ENCODE results near the gene MRPL46. TPM values are rescaled to one million over a fixed set of nuclear protein-coding genes. Genes with fewer than 3 reads are reported as not detected.
"Not testable (repeated sequence)": the region's sequence is repeated elsewhere in the genome, so short reads cannot be mapped to it uniquely, and the experiment has no call there.

The MRPL46 gene
- total RNA-seq, 5 donors from 2014 or later (not counting 1 experiment from before 2014, with no cell fraction given), result 12.0 to 26.4 (median 21.0) TPM

DNA sequence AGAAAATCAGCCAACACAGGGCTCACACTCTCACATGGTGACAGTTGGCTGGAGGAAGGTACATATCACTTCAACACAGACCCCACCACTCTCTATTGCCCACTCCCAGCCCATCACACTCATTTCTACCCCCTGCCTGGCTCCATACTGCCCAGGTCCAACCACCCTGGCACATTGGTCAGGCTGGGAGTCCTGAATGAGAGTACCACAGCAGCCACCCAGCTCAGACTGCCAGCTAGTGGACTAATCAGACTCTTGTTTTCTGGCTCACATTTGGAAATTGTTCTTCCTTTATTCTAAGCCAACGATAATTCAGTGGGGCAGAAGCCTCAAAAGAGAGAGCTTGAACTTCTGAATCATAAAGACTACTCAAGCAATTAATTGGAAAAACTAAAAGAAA, 20.0 kb downstream of the MRPL46 start:
- H3K36me3 ChIP-seq (ENCODE audit: control insufficient read depth in 2 of 2, extremely low read depth in 1 of 2, insufficient read depth in 1 of 2, low read length in 1 of 2), result no peaks in the 10 kb centered on the region
- CTCF ChIA-PET, result no interaction called here
- no peaks in the 10 kb centered on the region for H3K36me3 Mint-ChIP-seq

DNA sequence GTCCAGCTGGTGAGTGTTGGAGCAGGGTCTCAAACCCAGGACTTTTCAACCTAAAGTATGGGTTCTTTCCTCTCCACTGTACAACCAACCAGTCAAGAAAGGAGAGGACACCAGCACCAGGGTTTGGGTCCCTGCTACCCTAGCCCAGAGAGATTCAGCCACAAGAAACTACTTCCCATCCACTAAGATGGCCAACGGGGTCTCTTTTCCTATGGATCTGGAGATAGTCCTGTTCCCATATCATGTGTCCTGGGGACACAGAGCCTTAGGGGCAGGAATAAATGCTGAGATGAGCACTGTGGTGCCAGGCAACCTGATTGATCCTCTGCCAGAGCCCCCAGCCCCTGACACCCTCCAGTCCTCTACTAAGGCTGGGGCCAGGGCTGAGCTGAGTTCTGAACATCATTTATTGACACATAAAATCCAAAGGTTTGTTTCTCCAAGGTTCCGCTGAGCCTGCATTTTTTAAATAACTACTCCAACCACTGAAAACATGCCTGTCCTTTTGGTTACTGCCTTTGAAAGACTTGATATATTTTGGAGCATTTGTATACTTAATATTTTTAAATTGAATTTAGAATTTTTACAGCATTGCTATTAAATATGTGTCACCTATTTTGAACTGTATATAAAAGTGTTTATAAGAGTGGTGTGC, 26.0 kb downstream of the MRPL46 start:
- Mint-ChIP-seq H3K27me3 (peaks cover 37 to 52% of the 10 kb centered on the region in 2 donors), H3K27ac (no peak overlapping the region), H3K36me3 (no peaks in the 10 kb centered on the region), H3K4me3 (no peak overlapping the region), H3K9me3 (peaks cover 4 to 21% (median 8%) of the 10 kb centered on the region in 3 donors), H3K4me1 (no peaks in the 10 kb centered on the region)
- WGBS (ENCODE audit: insufficient coverage), result no CpG with 5 or more reads among the region's 2 CpGs
- H3K4me3 ChIP-seq (ENCODE audit: control insufficient read depth in 1 of 2, extremely low read depth in 1 of 2, low read length in 1 of 2), result no peak overlapping the region
- peaks cover 2 to 32% of the 10 kb centered on the region in 2 experiments for H3K27me3 ChIP-seq (replicated peaks in 1 of 2; ENCODE audit: control insufficient read depth in 2 of 2, extremely low read depth in 1 of 2, insufficient read depth in 2 of 2, low read length in 1 of 2)
- H3K36me3 ChIP-seq (ENCODE audit: control insufficient read depth in 2 of 2, extremely low read depth in 1 of 2, insufficient read depth in 1 of 2, low read length in 1 of 2), result no peaks in the 10 kb centered on the region
- H3K4me1 ChIP-seq (ENCODE audit: control insufficient read depth in 1 of 2, extremely low read depth in 1 of 2, insufficient read depth in 2 of 2, low read length in 2 of 2), result no peaks in the 10 kb centered on the region
- POLR2A ChIA-PET, result no interaction called here
- CTCF ChIA-PET, result no interaction called here
- ATAC-seq (replicated peaks in 1 of 4) (no peak), DNase-seq (no peak)
- H3K27ac ChIP-seq (ENCODE audit: low read length), result no peak overlapping the region
- no peaks in the 10 kb centered on the region for H3K9me3 ChIP-seq

More for the DNA sequence above, 20.0 kb downstream of the MRPL46 start:
- no peak overlapping the region for H3K4me3 Mint-ChIP-seq
- H3K4me1 Mint-ChIP-seq, result peaks cover 4 to 6% (median 5%) of the 10 kb centered on the region in 3 donors
- Histone ChIP-seq H3K27me3 (replicated peaks in 1 of 2; ENCODE audit: control insufficient read depth in 2 of 2, extremely low read depth in 1 of 2, insufficient read depth in 2 of 2, low read length in 1 of 2) (peaks cover 0 to 17% of the 10 kb centered on the region in 2 experiments), H3K27ac (ENCODE audit: low read length) (no peak overlapping the region), H3K4me3 (ENCODE audit: control insufficient read depth in 1 of 2, extremely low read depth in 1 of 2, low read length in 1 of 2) (no peak overlapping the region), H3K9me3 (no peaks in the 10 kb centered on the region), H3K4me1 (ENCODE audit: control insufficient read depth in 1 of 2, extremely low read depth in 1 of 2, insufficient read depth in 2 of 2, low read length in 2 of 2) (peaks cover 0 to 3% of the 10 kb centered on the region in 2 experiments)
- ATAC-seq (replicated peaks in 1 of 4), result no peak
- H3K27ac Mint-ChIP-seq, result no peak overlapping the region
- no peak for DNase-seq
- peaks cover 4 to 21% (median 8%) of the 10 kb centered on the region in 3 donors for H3K9me3 Mint-ChIP-seq
- WGBS (ENCODE audit: insufficient coverage), result 80% methylated on average over 1 of the region's 1 CpG
- H3K27me3 Mint-ChIP-seq, result peaks cover 7 to 23% of the 10 kb centered on the region in 2 donors
- POLR2A ChIA-PET, result no interaction called here

DNA sequence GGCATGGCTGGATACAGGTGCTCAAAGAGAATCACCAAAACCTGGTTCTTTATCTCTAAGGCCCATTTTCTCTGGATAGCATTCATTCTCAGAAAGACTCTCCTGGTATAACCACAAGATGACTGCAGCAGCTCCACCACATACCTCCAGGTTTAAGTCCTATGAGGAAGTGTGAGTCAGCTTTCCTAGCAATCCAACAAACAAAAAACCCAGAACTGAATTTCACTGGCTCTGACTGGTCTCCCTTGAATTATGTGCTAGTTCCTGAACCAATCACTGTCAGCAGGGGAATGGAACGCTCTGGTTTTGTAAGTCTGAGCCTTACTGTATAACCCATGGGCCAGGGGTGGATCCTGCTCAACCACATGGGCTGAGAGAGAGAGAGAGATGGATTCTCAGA, 27.2 kb downstream of the MRPL46 start:
- Histone ChIP-seq H3K9me3 (no peaks in the 10 kb centered on the region), H3K27ac (ENCODE audit: low read length) (no peak overlapping the region), H3K4me3 (ENCODE audit: control insufficient read depth in 1 of 2, extremely low read depth in 1 of 2, low read length in 1 of 2) (no peak overlapping the region), H3K27me3 (replicated peaks in 1 of 2; ENCODE audit: control insufficient read depth in 2 of 2, extremely low read depth in 1 of 2, insufficient read depth in 2 of 2, low read length in 1 of 2) (peaks cover 2 to 35% of the 10 kb centered on the region in 2 experiments), H3K4me1 (ENCODE audit: control insufficient read depth in 1 of 2, extremely low read depth in 1 of 2, insufficient read depth in 2 of 2, low read length in 2 of 2) (no peaks in the 10 kb centered on the region), H3K36me3 (ENCODE audit: control insufficient read depth in 2 of 2, extremely low read depth in 1 of 2, insufficient read depth in 1 of 2, low read length in 1 of 2) (no peaks in the 10 kb centered on the region)
- Mint-ChIP-seq H3K27ac (no peak overlapping the region), H3K36me3 (no peaks in the 10 kb centered on the region), H3K4me1 (no peaks in the 10 kb centered on the region), H3K27me3 (peaks cover 37 to 55% of the 10 kb centered on the region in 2 donors), H3K9me3 (peaks cover 4 to 21% (median 8%) of the 10 kb centered on the region in 3 donors), H3K4me3 (no peak overlapping the region)
- POLR2A ChIA-PET, result no interaction called here
- no CpG with 5 or more reads among the region's 1 CpG for WGBS (ENCODE audit: insufficient coverage)
- DNase-seq (no peak), ATAC-seq (replicated peaks in 1 of 4) (no peak)
- CTCF ChIA-PET, result no interaction called here

DNA sequence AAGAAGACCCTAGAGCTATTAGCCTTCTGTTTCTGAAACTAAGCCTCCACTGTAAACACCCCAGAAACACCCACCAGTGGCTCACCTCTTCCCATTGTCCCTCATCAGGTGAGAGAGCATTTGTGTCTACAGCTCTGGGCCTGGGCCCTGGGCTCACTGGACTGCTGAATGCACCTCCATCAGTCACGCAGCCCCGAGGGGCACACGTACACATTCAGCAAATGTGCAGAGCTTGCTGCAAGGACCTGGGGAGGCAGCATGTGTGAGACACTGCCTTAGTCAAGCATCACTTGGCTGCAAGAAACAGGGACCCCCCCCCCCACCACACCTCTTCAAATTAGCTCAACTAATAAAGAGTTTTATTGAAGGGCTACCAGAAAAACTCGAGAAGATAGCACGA, 29.0 kb downstream of the MRPL46 start:
- Mint-ChIP-seq H3K27ac (no peak overlapping the region), H3K4me3 (no peak overlapping the region), H3K4me1 (no peaks in the 10 kb centered on the region), H3K36me3 (no peaks in the 10 kb centered on the region), H3K27me3 (peaks cover 30 to 51% of the 10 kb centered on the region in 2 donors), H3K9me3 (peaks cover under 1 to 5% (median under 1%) of the 10 kb centered on the region in 3 donors)
- Histone ChIP-seq H3K27me3 (replicated peaks in 1 of 2; ENCODE audit: control insufficient read depth in 2 of 2, extremely low read depth in 1 of 2, insufficient read depth in 2 of 2, low read length in 1 of 2) (peaks cover 2 to 40% of the 10 kb centered on the region in 2 experiments), H3K36me3 (ENCODE audit: control insufficient read depth in 2 of 2, extremely low read depth in 1 of 2, insufficient read depth in 1 of 2, low read length in 1 of 2) (no peaks in the 10 kb centered on the region), H3K4me1 (ENCODE audit: control insufficient read depth in 1 of 2, extremely low read depth in 1 of 2, insufficient read depth in 2 of 2, low read length in 2 of 2) (no peaks in the 10 kb centered on the region), H3K9me3 (no peaks in the 10 kb centered on the region), H3K4me3 (ENCODE audit: control insufficient read depth in 1 of 2, extremely low read depth in 1 of 2, low read length in 1 of 2) (no peak overlapping the region), H3K27ac (ENCODE audit: low read length) (no peak overlapping the region)
- ATAC-seq (replicated peaks in 1 of 4) (no peak), DNase-seq (no peak)
- ChIA-PET CTCF (interaction anchor here in 1 of 2 donors (0.7 kb wide), 1 partner anchor 11 kb away, joined by 3 read pairs; no protein-coding TSS in a partner anchor), POLR2A (interaction anchor here in 1 of 2 donors (0.6 kb wide), 1 partner anchor 35 kb away, joined by 9 read pairs; no protein-coding TSS in a partner anchor)
- 75% methylated on average over 4 of the region's 5 CpGs for WGBS (ENCODE audit: insufficient coverage)

DNA sequence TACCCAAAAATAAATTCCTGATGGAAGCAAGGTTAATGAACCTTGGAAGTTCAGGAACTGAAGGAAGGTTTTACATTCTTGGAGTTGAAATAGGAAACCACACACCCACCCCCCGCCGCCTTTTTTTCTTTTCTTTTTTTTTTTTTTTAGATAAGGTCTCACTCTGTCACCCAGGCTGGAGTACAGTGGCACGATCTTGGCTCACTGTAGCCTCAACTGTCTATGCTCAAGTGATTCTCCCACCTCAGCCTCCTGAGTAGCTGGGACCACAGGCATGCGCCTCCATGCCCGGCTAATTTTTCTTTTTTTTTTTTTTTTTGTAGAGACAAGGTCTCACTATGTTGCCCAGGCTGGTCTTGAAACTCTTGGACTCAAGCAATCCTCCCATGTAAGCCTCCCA, 33.1 kb downstream of the MRPL46 start:
- H3K27ac ChIP-seq (ENCODE audit: low read length); H3K9me3 ChIP-seq; H3K36me3 ChIP-seq (ENCODE audit: control insufficient read depth in 2 of 2, extremely low read depth in 1 of 2, insufficient read depth in 1 of 2, low read length in 1 of 2); CTCF ChIA-PET; ATAC-seq (replicated peaks in 1 of 4); H3K4me1 ChIP-seq (ENCODE audit: control insufficient read depth in 1 of 2, extremely low read depth in 1 of 2, insufficient read depth in 2 of 2, low read length in 2 of 2); H3K27ac Mint-ChIP-seq; H3K4me1 Mint-ChIP-seq; POLR2A ChIA-PET; H3K4me3 ChIP-seq (ENCODE audit: control insufficient read depth in 1 of 2, extremely low read depth in 1 of 2, low read length in 1 of 2); H3K4me3 Mint-ChIP-seq; H3K9me3 Mint-ChIP-seq; H3K36me3 Mint-ChIP-seq; DNase-seq: not testable (repeated sequence)
- peaks cover 0 to 43% of the 10 kb centered on the region in 2 experiments for H3K27me3 ChIP-seq (replicated peaks in 1 of 2; ENCODE audit: control insufficient read depth in 2 of 2, extremely low read depth in 1 of 2, insufficient read depth in 2 of 2, low read length in 1 of 2)
- 80% methylated on average over 1 of the region's 5 CpGs for WGBS (ENCODE audit: insufficient coverage)
- peaks cover 22 to 36% of the 10 kb centered on the region in 2 donors for H3K27me3 Mint-ChIP-seq

DNA sequence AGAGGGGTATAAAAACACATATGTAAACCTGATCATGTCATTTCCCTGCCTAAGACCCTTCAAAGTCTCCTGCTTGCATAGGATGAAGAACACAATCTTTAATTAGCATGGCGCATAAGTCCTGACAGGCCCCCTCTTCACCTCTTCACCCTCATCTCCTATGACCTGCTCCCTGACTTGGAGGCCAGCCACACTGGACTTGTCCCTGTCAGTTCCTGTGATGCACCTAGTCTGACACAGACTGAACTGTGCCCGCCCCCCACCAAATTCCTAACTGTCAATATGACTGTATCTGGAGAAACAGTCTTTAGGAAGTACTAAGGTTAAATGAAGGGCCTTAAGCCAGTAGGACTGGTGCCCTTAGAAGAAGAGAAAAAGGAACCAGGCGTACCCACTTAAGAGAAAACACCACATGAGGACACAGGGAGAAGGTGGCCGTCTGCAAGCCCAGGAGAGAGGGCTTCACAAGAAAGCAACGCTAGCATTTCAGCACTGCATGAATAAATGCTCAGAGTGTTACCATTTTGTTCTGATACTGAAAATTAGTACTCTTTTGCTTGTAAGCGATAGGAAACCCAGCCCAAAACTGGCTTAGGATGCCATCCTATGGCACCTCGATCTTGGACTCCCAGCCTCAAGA, 34.0 kb downstream of the MRPL46 start:
- Mint-ChIP-seq H3K27ac (no peak overlapping the region), H3K4me1 (no peaks in the 10 kb centered on the region), H3K9me3 (no peaks in the 10 kb centered on the region), H3K27me3 (peaks cover 22 to 33% of the 10 kb centered on the region in 2 donors), H3K4me3 (no peak overlapping the region), H3K36me3 (no peaks in the 10 kb centered on the region)
- H3K4me3 ChIP-seq (ENCODE audit: control insufficient read depth in 1 of 2, extremely low read depth in 1 of 2, low read length in 1 of 2), result no peak overlapping the region
- CTCF ChIA-PET, result no interaction called here
- H3K27ac ChIP-seq (ENCODE audit: low read length), result no peak overlapping the region
- no peak for ATAC-seq (replicated peaks in 1 of 4)
- POLR2A ChIA-PET, result no interaction called here
- H3K9me3 ChIP-seq, result no peaks in the 10 kb centered on the region
- H3K27me3 ChIP-seq (replicated peaks in 1 of 2; ENCODE audit: control insufficient read depth in 2 of 2, extremely low read depth in 1 of 2, insufficient read depth in 2 of 2, low read length in 1 of 2), result peaks cover 0 to 40% of the 10 kb centered on the region in 2 experiments
- H3K4me1 ChIP-seq (ENCODE audit: control insufficient read depth in 1 of 2, extremely low read depth in 1 of 2, insufficient read depth in 2 of 2, low read length in 2 of 2), result no peaks in the 10 kb centered on the region
- no peaks in the 10 kb centered on the region for H3K36me3 ChIP-seq (ENCODE audit: control insufficient read depth in 2 of 2, extremely low read depth in 1 of 2, insufficient read depth in 1 of 2, low read length in 1 of 2)
- WGBS (ENCODE audit: insufficient coverage), result 87% methylated on average over 3 of the region's 7 CpGs
- DNase-seq, result no peak
